Endothelial cell (in vitro differentiated cells): ENCODE results near the gene DNAJB7. TPM values are rescaled to one million over a fixed set of nuclear protein-coding genes. Genes with fewer than 3 reads are reported as not detected.
A peak's percentile ranks its signal among the peaks of the same experiment; 100 is the strongest.

Source experiments
- DNase-seq: peaks from one replicate; pipeline ENCODE4 v3.0.0; 2021; ENCODE audit warnings: low spot score
- H3K27ac Mint-ChIP-seq: one replicate; pipeline ENCODE4 v1.8.0; 2021; ENCODE audit warnings: mixed read lengths, inconsistent platforms; ENCODE audit not compliant: unreplicated experiment
- H3K27me3 Mint-ChIP-seq: one replicate; pipeline ENCODE4 v1.8.0; 2021; ENCODE audit warnings: mild to moderate bottlenecking, moderate library complexity, mixed read lengths, inconsistent platforms; ENCODE audit not compliant: unreplicated experiment
- H3K36me3 Mint-ChIP-seq: one replicate; pipeline ENCODE4 v1.8.0; 2021; ENCODE audit warnings: mild to moderate bottlenecking, low read depth, mixed read lengths, inconsistent platforms; ENCODE audit not compliant: unreplicated experiment
- H3K4me1 Mint-ChIP-seq: one replicate; pipeline ENCODE4 v1.8.0; 2021; ENCODE audit warnings: mild to moderate bottlenecking, mixed read lengths, inconsistent platforms; ENCODE audit not compliant: unreplicated experiment
- H3K4me3 Mint-ChIP-seq: one replicate; pipeline ENCODE4 v1.8.0; 2021; ENCODE audit warnings: mild to moderate bottlenecking, mixed read lengths, inconsistent platforms; ENCODE audit not compliant: unreplicated experiment
- H3K9me3 Mint-ChIP-seq: one replicate; pipeline ENCODE4 v1.8.0; 2021; ENCODE audit warnings: mixed read lengths, inconsistent platforms; ENCODE audit not compliant: unreplicated experiment
- total RNA-seq: library from RNA; stranded (reverse); fragmentation: NEBNext Ultra II Directional; extraction: Animal tissue kit (Norgen Biotek cat#: 25700); gene quantifications from one replicate; pipeline ENCODE4 v1.2.1, GENCODE V29; 2021; ENCODE audit not compliant: unreplicated experiment
- TF ChIP-seq, protein P1 (sequence below): fragments of 200-600 bp; sonication (generic); IDR thresholded peaks from one replicate; pipeline ENCODE4 v1.5.0; 2021; ENCODE audit warnings: antibody characterized with exemption; ENCODE audit not compliant: unreplicated experiment

The DNAJB7 gene
- total RNA-seq, 1 donor from 2014 or later = not detected

- H3K9me3 Mint-ChIP-seq = no peaks in the 10 kb centered on the region
- peaks cover 26% of the 10 kb centered on the region for H3K4me1 Mint-ChIP-seq
- peaks cover 4% of the 10 kb centered on the region for H3K27me3 Mint-ChIP-seq
- DNase-seq = peak; percentile 97
- TF ChIP-seq, protein P1, sequence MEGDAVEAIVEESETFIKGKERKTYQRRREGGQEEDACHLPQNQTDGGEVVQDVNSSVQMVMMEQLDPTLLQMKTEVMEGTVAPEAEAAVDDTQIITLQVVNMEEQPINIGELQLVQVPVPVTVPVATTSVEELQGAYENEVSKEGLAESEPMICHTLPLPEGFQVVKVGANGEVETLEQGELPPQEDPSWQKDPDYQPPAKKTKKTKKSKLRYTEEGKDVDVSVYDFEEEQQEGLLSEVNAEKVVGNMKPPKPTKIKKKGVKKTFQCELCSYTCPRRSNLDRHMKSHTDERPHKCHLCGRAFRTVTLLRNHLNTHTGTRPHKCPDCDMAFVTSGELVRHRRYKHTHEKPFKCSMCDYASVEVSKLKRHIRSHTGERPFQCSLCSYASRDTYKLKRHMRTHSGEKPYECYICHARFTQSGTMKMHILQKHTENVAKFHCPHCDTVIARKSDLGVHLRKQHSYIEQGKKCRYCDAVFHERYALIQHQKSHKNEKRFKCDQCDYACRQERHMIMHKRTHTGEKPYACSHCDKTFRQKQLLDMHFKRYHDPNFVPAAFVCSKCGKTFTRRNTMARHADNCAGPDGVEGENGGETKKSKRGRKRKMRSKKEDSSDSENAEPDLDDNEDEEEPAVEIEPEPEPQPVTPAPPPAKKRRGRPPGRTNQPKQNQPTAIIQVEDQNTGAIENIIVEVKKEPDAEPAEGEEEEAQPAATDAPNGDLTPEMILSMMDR = peak; percentile 51
- peak within 1 kb of the TSS; percentile 100 for H3K4me3 Mint-ChIP-seq
- peak within 1 kb of the TSS; percentile 99 for H3K27ac Mint-ChIP-seq
- H3K36me3 Mint-ChIP-seq = peaks cover 7% of the 10 kb centered on the region
Measured at GRCh38 chr22:40856513-40857308, 5.2 kb downstream of the DNAJB7 start, which contains the start of the genes ST13 and XPNPEP3. ST13 (minus strand) TSS chr22:40856639; CDS start chr22:40856540, 99 bp downstream. XPNPEP3 (plus strand) TSS chr22:40857148; CDS start chr22:40857182, 34 bp downstream.

DNA sequence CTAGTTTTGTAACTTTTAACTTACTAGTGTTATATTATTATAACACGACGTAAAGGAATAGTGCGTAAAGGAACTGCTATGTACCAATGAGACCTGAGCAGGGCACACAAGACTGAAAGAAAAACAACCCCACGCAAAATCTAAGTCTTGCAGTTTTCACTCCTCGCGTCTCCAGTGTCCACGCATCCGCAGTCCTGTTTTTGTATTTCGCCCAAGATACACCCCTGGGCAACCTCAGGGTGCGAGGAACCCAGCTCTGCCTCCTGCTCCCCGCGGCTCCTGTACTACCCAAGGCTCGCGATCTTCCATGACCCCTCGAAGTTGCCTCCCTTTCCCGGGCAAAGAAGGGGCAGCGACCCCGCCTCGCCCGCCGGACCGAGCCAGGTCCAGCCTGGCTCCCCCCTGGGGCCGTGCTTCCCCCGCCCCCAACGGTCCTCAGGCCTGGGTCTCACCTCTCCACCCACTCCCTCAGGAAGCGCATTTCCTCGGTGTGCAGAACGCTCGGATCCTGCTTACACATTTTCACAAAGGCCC is 5.9 kb downstream of the DNAJB7 start:
- peak overlapping the region; percentile 98 for H3K27ac Mint-ChIP-seq
- peak; percentile 44 for DNase-seq
- peaks cover 7% of the 10 kb centered on the region for H3K36me3 Mint-ChIP-seq
- H3K9me3 Mint-ChIP-seq = no peaks in the 10 kb centered on the region
- H3K4me3 Mint-ChIP-seq = peak overlapping the region; percentile 100
- TF ChIP-seq, protein P1 = no peak
- H3K27me3 Mint-ChIP-seq = peaks cover 4% of the 10 kb centered on the region
- peaks cover 26% of the 10 kb centered on the region for H3K4me1 Mint-ChIP-seq

DNA sequence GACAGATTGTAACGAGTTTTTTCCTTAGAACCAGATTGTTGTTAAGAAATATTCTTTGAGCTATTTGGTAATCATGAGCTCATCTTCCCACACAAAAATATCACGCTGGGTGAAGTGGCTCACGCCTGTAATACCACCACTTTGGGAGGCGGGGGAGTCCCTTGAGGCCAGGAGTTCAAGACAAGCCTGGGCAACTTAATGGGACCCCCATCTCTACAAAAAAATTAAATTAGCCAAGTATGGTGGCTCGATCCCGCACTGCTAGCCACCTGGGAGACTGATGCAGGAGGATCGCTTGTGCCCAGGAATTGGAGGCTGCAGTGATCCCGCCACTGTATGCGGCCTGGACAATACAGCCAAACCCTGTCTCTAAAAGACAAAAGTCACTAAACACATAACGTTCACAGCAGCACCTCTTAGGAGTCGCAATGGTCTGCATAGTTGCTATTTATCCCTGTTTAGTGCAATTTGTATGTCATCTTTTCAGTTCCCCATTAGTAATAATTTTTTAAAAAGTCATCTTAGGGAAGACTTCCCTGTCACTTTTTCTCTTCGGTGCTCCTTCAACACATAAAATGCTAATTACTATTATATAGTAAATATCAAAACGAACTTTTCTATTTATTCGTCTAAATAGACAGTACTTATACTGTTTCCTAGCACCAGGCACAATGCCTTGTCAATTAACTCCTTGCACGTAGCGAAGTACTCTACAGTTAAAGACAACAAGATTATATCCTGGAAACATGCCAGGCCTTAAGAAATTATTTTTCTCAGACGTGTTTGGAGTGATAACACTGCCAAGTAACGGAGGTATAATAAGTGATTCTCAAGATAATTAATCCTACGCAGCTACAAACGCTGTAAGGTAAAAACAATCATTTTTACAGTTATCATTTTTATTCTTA is 6.6 kb downstream of the DNAJB7 start:
- Mint-ChIP-seq H3K36me3 (peaks cover 8% of the 10 kb centered on the region), H3K4me1 (peaks cover 26% of the 10 kb centered on the region), H3K27me3 (peaks cover 4% of the 10 kb centered on the region), H3K9me3 (no peaks in the 10 kb centered on the region), H3K4me3 (peak overlapping the region; percentile 100), H3K27ac (peak overlapping the region; percentile 67)
- no peak for DNase-seq
- TF ChIP-seq, protein P1 = no peak

GRCh38 chr22:40853961-40854360 is 8.0 kb downstream of the DNAJB7 start:
- DNase-seq = no peak
- TF ChIP-seq, protein P1 = no peak
- Mint-ChIP-seq H3K9me3 (no peaks in the 10 kb centered on the region), H3K27me3 (peaks cover 1% of the 10 kb centered on the region), H3K4me1 (peaks cover 26% of the 10 kb centered on the region), H3K27ac (no peak overlapping the region), H3K36me3 (peaks cover 10% of the 10 kb centered on the region), H3K4me3 (no peak overlapping the region)
